H1 (cell line): ENCODE results near the gene ZFAND3. TPM values are rescaled to one million over a fixed set of nuclear protein-coding genes. Genes with fewer than 3 reads are reported as not detected.
"Not testable (repeated sequence)": the region's sequence is repeated elsewhere in the genome, so short reads cannot be mapped to it uniquely, and the experiment has no call there.

Experiments used
- CTCF ChIA-PET: fragments of 300-600 bp; sonication (Branson Sonifier 250); formaldehyde crosslinking; loops from one replicate; lab custom pipeline; 2021; ENCODE audit not compliant: partially characterized antibody; lab: Charles Lee
- POLR2A ChIA-PET: fragments of 300-600 bp; sonication (Branson Sonifier 250); formaldehyde crosslinking; loops from one replicate; lab custom pipeline; 2021; ENCODE audit warnings: inconsistent platforms; ENCODE audit not compliant: partially characterized antibody; lab: Charles Lee
- DNase-seq, 2 experiments: peaks; one replicate each; pipeline versions ENCODE4 v3.0.0 to v3.0.0-alpha.2; 2010 to 2022; ENCODE audit warnings: low spot score in 2 of 2, low read depth in 1 of 2, mixed read lengths in 1 of 2
- FAIRE-seq: peaks from 2 replicates; lab custom pipeline; 2011; peaks lifted over from hg19 to GRCh38; lab: Jason Lieb, UNC
- H2AFZ ChIP-seq: 2 replicates; pipeline ENCODE4 v1.8.1; 2012; ENCODE audit warnings: low read length, inconsistent platforms
- H2AK5ac ChIP-seq: 2 replicates; pipeline ENCODE4 v1.6.1; 2013; ENCODE audit warnings: low read depth, low read length
- H2BK120ac ChIP-seq: replicated peaks from 2 replicates; pipeline ENCODE3; 2013; ENCODE audit warnings: low read depth, low read length, inconsistent platforms
- H2BK12ac ChIP-seq: 2 replicates; pipeline ENCODE4 v1.6.1; 2013; ENCODE audit warnings: low read depth, low read length
- H2BK15ac ChIP-seq: 2 replicates; pipeline ENCODE4 v1.6.1; 2013; ENCODE audit warnings: low read length
- H2BK20ac ChIP-seq: 2 replicates; pipeline ENCODE4 v1.6.1; 2013; ENCODE audit warnings: low read length
- H2BK5ac ChIP-seq: 2 replicates; pipeline ENCODE4 v1.6.1; 2013; ENCODE audit warnings: low read depth, low read length
- H3K14ac ChIP-seq: 2 replicates; pipeline ENCODE4 v1.6.1; 2013; ENCODE audit warnings: inconsistent platforms; ENCODE audit not compliant: insufficient read length
- H3K18ac ChIP-seq: 2 replicates; pipeline ENCODE4 v1.6.1; 2013; ENCODE audit warnings: low read length; ENCODE audit errors: extremely low read depth
- H3K23ac ChIP-seq: 2 replicates; pipeline ENCODE4 v1.6.1; 2013; ENCODE audit warnings: inconsistent platforms; ENCODE audit not compliant: insufficient read length
- H3K23me2 ChIP-seq: 2 replicates; pipeline ENCODE4 v1.6.1; 2013; ENCODE audit warnings: low read depth, low read length
- H3K27ac ChIP-seq: 2 replicates; pipeline ENCODE4 v1.6.1; 2011; ENCODE audit warnings: low read depth, low read length, inconsistent platforms
- H3K27me3 ChIP-seq, 4 experiments: replicated peaks in 1 of 4; 1 replicate in 1 of 4; 2 replicates in 3 of 4; pipeline versions ENCODE4 v1.6.1 to v1.8.1; 2011 to 2013; ENCODE audit warnings: low read length in 3 of 4, mild to moderate bottlenecking in 3 of 4, inconsistent platforms in 2 of 4, mixed read lengths in 2 of 4, moderate library complexity in 1 of 4; ENCODE audit not compliant: control insufficient read depth in 3 of 4, insufficient read depth in 3 of 4; ENCODE audit errors: extremely low read depth in 1 of 4
- H3K36me3 ChIP-seq, 4 experiments: 2 replicates each; pipeline versions ENCODE4 v1.6.1 to v1.8.1; 2011 to 2013; ENCODE audit warnings: mild to moderate bottlenecking in 4 of 4, low read length in 3 of 4, moderate library complexity in 2 of 4, control low read depth in 1 of 4, inconsistent platforms in 1 of 4; ENCODE audit not compliant: insufficient read depth in 4 of 4, control insufficient read depth in 2 of 4
- H3K4ac ChIP-seq: replicated peaks from 2 replicates; pipeline ENCODE3; 2013; ENCODE audit warnings: low read length, low read depth, mixed read lengths, inconsistent platforms; ENCODE audit not compliant: insufficient read length
- H3K4me1 ChIP-seq, 4 experiments: replicated peaks in 1 of 4; 1 replicate in 1 of 4; 2 replicates in 3 of 4; pipeline versions ENCODE4 v1.6.1 to v1.8.1; 2011 to 2013; ENCODE audit warnings: low read length in 3 of 4, inconsistent platforms in 2 of 4, mixed read lengths in 1 of 4; ENCODE audit not compliant: insufficient read depth in 4 of 4, control insufficient read depth in 3 of 4
- H3K4me2 ChIP-seq, 2 experiments: 2 replicates each; pipeline versions ENCODE4 v1.6.1 to v1.8.1; 2011 to 2013; ENCODE audit warnings: low read depth in 2 of 2, low read length in 2 of 2, control low read depth in 1 of 2, inconsistent platforms in 1 of 2, mild to moderate bottlenecking in 1 of 2; ENCODE audit not compliant: insufficient read depth in 1 of 2
- H3K4me3 ChIP-seq, 4 experiments: fragments of 200-600, 300-600 bp in 1 of 4; sonication (generic), shearing (Covaris generic), sonication (Bioruptor Twin) in 1 of 4; 2 replicates each; pipeline versions ENCODE4 v1.5.1 to v1.8.1; 2011 to 2016; ENCODE audit warnings: low read length in 4 of 4, low read depth in 3 of 4, control low read depth in 2 of 4, inconsistent platforms in 2 of 4, mild to moderate bottlenecking in 2 of 4, mixed read lengths in 1 of 4, moderate library complexity in 1 of 4; ENCODE audit not compliant: insufficient read depth in 2 of 4; ENCODE audit errors: extremely low read depth in 1 of 4
- H3K56ac ChIP-seq: replicated peaks from 2 replicates; pipeline ENCODE3; 2013; ENCODE audit warnings: low read depth, mild to moderate bottlenecking, mixed read lengths, low read length, inconsistent platforms; ENCODE audit not compliant: insufficient read length
- H3K79me1 ChIP-seq: 2 replicates; pipeline ENCODE4 v1.6.1; 2013; ENCODE audit warnings: low read depth, low read length, control low read depth
- H3K79me2 ChIP-seq, 2 experiments: 2 replicates each; pipeline versions ENCODE4 v1.6.1 to v1.8.1; 2012 to 2013; ENCODE audit warnings: low read length in 2 of 2, mild to moderate bottlenecking in 2 of 2, inconsistent platforms in 1 of 2; ENCODE audit not compliant: insufficient read depth in 2 of 2, control insufficient read depth in 1 of 2
- H3K9ac ChIP-seq, 4 experiments: replicated peaks in 1 of 4; 1 replicate in 1 of 4; 2 replicates in 3 of 4; pipeline versions ENCODE4 v1.6.1 to v1.8.1; 2011 to 2013; ENCODE audit warnings: low read depth in 3 of 4, low read length in 3 of 4, control low read depth in 2 of 4, mild to moderate bottlenecking in 2 of 4, moderate library complexity in 2 of 4, inconsistent platforms in 1 of 4; ENCODE audit errors: extremely low read depth in 1 of 4
- H3K9me3 ChIP-seq, 2 experiments: 2 replicates each; pipeline versions ENCODE4 v1.6.1 to v1.8.1; 2012 to 2013; ENCODE audit warnings: mild to moderate bottlenecking in 2 of 2, moderate library complexity in 2 of 2, control low read depth in 1 of 2, inconsistent platforms in 1 of 2, low read depth in 1 of 2, low read length in 1 of 2, mixed read lengths in 1 of 2; ENCODE audit not compliant: insufficient read depth in 2 of 2
- H4K20me1 ChIP-seq, 2 experiments: replicated peaks in 1 of 2; 2 replicates each; pipeline versions ENCODE3 to v1.8.1; 2011 to 2013; ENCODE audit warnings: inconsistent platforms in 2 of 2, low read length in 2 of 2, mild to moderate bottlenecking in 1 of 2; ENCODE audit not compliant: insufficient read depth in 2 of 2, control insufficient read depth in 1 of 2
- H4K5ac ChIP-seq: 2 replicates; pipeline ENCODE4 v1.6.1; 2013; ENCODE audit warnings: low read length, low read depth, mixed read lengths, inconsistent platforms; ENCODE audit not compliant: insufficient read length
- H4K8ac ChIP-seq: 2 replicates; pipeline ENCODE4 v1.8.0; 2013; ENCODE audit warnings: mild to moderate bottlenecking, moderate library complexity, low read length, inconsistent platforms; ENCODE audit not compliant: insufficient read depth; ENCODE audit errors: extremely low read depth
- H4K91ac ChIP-seq: replicated peaks from 2 replicates; pipeline ENCODE3; 2013; ENCODE audit warnings: low read length, mixed read lengths, inconsistent platforms; ENCODE audit not compliant: insufficient read length
- WGBS, 2 experiments: shearing (Covaris generic) in 1 of 2; methylation state at CpG; one replicate each; pipeline versions ENCODE4 v1.1.6 to v1.1.7; 2013 to 2015; ENCODE audit warnings: low lambda C conversion rate in 2 of 2, mixed read lengths in 2 of 2, inconsistent platforms in 1 of 2, low coverage in 1 of 2, missing lambda C conversion rate in 1 of 2; ENCODE audit not compliant: insufficient replicate concordance in 2 of 2, insufficient coverage in 1 of 2, insufficient read length in 1 of 2; ENCODE audit errors: extremely low coverage in 1 of 2, missing lambda C conversion rate in 1 of 2; 5-methylcytosine and 5-hydroxymethylcytosine counted together
- polyA plus RNA-seq, 7 experiments: library from polyadenylated mRNA; depleted of rRNA in 3 of 7; stranded (reverse) in 5 of 7; unstranded in 2 of 7; fragments of >200 nt in 5 of 7; fragments of 200-250 nt in 2 of 7; gene quantifications; 1 replicate in 5 of 7; 2 replicates in 1 of 7; 4 replicates in 1 of 7; pipeline versions ENCODE4 v1.2.1 to v1.2.3, GENCODE V29; 2011 to 2013; ENCODE audit warnings: missing spikeins in 2 of 7, mixed read lengths in 2 of 7
- total RNA-seq: library from RNA; stranded (reverse); fragmentation: NEBNext Ultra II Directional; extraction: Animal tissue kit (Norgen Biotek cat#: 25700); gene quantifications from 2 replicates; pipeline ENCODE4 v1.2.1, GENCODE V29; 2021

Gene ZFAND3
- total and polyA plus RNA-seq, 2 of the 8 experiments (the other 6 are each of a cell fraction or from before 2014, with no cell fraction given) = 13.0 to 51.3 TPM

DNA sequence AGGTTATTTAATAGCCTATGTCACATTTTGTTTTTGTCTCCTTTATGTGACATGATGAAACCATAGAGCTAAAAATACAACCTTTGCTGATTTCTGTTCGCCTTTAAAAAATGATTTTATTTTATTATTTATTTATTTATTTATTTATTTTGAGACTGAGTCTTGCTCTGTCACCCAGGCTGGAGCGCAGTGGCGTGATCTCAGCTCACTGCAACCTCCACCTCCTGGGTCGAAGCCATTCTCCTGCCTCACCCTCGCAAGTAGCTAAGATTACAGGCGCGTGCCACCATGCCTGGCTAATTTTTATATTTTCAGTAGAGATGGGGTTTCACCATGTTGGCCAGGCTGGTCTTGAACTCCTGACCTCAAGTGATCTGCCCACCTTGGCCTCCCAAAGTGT is 173.7 kb downstream of the ZFAND3 start:
- peaks cover 0 to 60% of the 10 kb centered on the region in 2 experiments; a peak in 3 of 4 replicates for H3K79me2 ChIP-seq
- H3K27ac ChIP-seq, H2AK5ac ChIP-seq, H3K4me1 ChIP-seq, H2BK12ac ChIP-seq, H3K4me2 ChIP-seq, H4K5ac ChIP-seq, H2BK120ac ChIP-seq, H3K56ac ChIP-seq, POLR2A ChIA-PET, DNase-seq, H2AFZ ChIP-seq, H4K91ac ChIP-seq, H4K8ac ChIP-seq, H3K4me3 ChIP-seq, H2BK20ac ChIP-seq, H4K20me1 ChIP-seq, H3K27me3 ChIP-seq, FAIRE-seq, H3K9me3 ChIP-seq, H3K23ac ChIP-seq, H3K9ac ChIP-seq, H3K23me2 ChIP-seq, H3K18ac ChIP-seq, H2BK5ac ChIP-seq, H3K14ac ChIP-seq, H3K36me3 ChIP-seq, H2BK15ac ChIP-seq, H3K4ac ChIP-seq, H3K79me1 ChIP-seq: not testable (repeated sequence)
- CTCF ChIA-PET = interaction anchor here (0.6 to 1.8 kb wide), 2 partner anchors 14 to 501 kb away, joined by 3 to 4 read pairs; no protein-coding TSS in a partner anchor
- 97% methylated on average over 7 of the region's 7 CpGs; no CpG with 5 or more reads in 1 of the 2 experiments for WGBS, 2 experiments
